Measurements from ENCODE around the gene FOXO3.

Gene FOXO3

GRCh38 chr6:108619431-108620197, 58.9 kb downstream of the FOXO3 start:
- no peak for TF ChIP-seq CTCF (IDR thresholded peaks at IDR 0.05; ENCODE audit: control extremely low read depth, extremely low read depth, low read depth, missing control alignments)
- POLR2A ChIA-PET: interaction anchor here (0.7 kb wide), 1 partner anchor 61 kb away, joined by 3 read pairs; no protein-coding TSS in a partner anchor
- DNase-seq (ENCODE audit: extremely low spot score): no peak
- CTCF ChIA-PET: interaction anchor here (0.8 to 1.9 kb wide), 6 partner anchors 9 to 255 kb away, joined by 3 to 9 read pairs (median 3); no protein-coding TSS in a partner anchor

GRCh38 chr6:108621117-108621516, 60.4 kb downstream of the FOXO3 start:
- POLR2A ChIA-PET: no interaction called here
- no peak for DNase-seq (ENCODE audit: extremely low spot score)
- no peak for TF ChIP-seq CTCF (IDR thresholded peaks at IDR 0.05; ENCODE audit: control extremely low read depth, extremely low read depth, low read depth, missing control alignments)
- CTCF ChIA-PET: interaction anchor here (1.2 to 1.3 kb wide), 2 partner anchors 22 to 46 kb away, joined by 3 read pairs; no protein-coding TSS in a partner anchor

GRCh38 chr6:108622641-108623298, 62.1 kb downstream of the FOXO3 start:
- TF ChIP-seq CTCF (IDR thresholded peaks at IDR 0.05; ENCODE audit: control extremely low read depth, extremely low read depth, low read depth, missing control alignments): no peak
- no peak for DNase-seq (ENCODE audit: extremely low spot score)
- ChIA-PET CTCF (interaction anchor here (1.2 to 1.3 kb wide), 2 partner anchors 12 to 18 kb away, joined by 3 to 6 read pairs; no protein-coding TSS in a partner anchor), POLR2A (interaction anchor here (0.6 kb wide), 3 partner anchors 25 to 64 kb away, joined by 3 to 8 read pairs (median 4); no protein-coding TSS in a partner anchor)

- no peak for DNase-seq (ENCODE audit: extremely low spot score)
- ChIA-PET POLR2A (no interaction called here), CTCF (interaction anchor here (1.3 kb wide), 1 partner anchor 16 kb away, joined by 6 read pairs; no protein-coding TSS in a partner anchor)
- TF ChIP-seq CTCF (IDR thresholded peaks at IDR 0.05; ENCODE audit: control extremely low read depth, extremely low read depth, low read depth, missing control alignments): no peak
These were observed 63.3 kb downstream of the FOXO3 start for GRCh38 chr6:108623995-108624394.

GRCh38 chr6:108625581-108625980, 64.9 kb downstream of the FOXO3 start:
- POLR2A ChIA-PET: no interaction called here
- CTCF ChIA-PET: interaction anchor here (2.2 kb wide), 1 partner anchor 17 kb away, joined by 7 read pairs; no protein-coding TSS in a partner anchor
- TF ChIP-seq CTCF (IDR thresholded peaks at IDR 0.05; ENCODE audit: control extremely low read depth, extremely low read depth, low read depth, missing control alignments): no peak
- no peak for DNase-seq (ENCODE audit: extremely low spot score)

DNA sequence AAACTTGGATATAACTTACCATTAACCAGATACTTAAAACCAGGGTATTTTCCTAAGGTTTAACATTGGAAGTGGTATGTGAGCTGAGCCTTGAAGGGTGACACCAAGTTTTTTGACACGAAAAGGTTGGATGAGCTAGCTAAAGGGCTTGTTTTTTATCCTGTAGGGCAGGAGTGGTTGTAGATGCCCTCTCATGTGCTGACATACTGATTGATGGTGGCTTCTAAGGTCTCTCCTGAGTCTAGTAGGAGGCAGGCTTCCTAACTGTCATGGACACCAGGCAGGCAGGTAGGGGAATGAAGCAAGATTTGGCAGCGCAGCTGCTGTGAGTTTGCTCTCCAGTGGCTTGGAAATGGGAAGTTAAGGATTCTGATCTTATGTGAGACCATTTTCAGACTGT, 66.1 kb downstream of the FOXO3 start:
- TF ChIP-seq CTCF (IDR thresholded peaks at IDR 0.05; ENCODE audit: control extremely low read depth, extremely low read depth, low read depth, missing control alignments): no peak
- DNase-seq (ENCODE audit: extremely low spot score): no peak
- POLR2A ChIA-PET: no interaction called here
- CTCF ChIA-PET: interaction anchor here (1.3 to 2.9 kb wide), 3 partner anchors 7 to 33 kb away, joined by 3 to 9 read pairs (median 7); no protein-coding TSS in a partner anchor
